ENCODE data around the gene GATC.

- TF ChIP-seq EP300 (IDR thresholded peaks at IDR 0.05), result no peak
- no peak for TF ChIP-seq CTCF (IDR thresholded peaks at IDR 0.05)
- no peak for TF ChIP-seq POLR2AphosphoS5 (IDR thresholded peaks at IDR 0.05)
- TF ChIP-seq POLR2A (IDR thresholded peaks at IDR 0.05), result no peak
Measured at GRCh38 chr12:120498870-120499515, 52.7 kb downstream of the GATC start.
